ENCODE measurements around the gene KCNA5.

KCNA5 gene

DNA sequence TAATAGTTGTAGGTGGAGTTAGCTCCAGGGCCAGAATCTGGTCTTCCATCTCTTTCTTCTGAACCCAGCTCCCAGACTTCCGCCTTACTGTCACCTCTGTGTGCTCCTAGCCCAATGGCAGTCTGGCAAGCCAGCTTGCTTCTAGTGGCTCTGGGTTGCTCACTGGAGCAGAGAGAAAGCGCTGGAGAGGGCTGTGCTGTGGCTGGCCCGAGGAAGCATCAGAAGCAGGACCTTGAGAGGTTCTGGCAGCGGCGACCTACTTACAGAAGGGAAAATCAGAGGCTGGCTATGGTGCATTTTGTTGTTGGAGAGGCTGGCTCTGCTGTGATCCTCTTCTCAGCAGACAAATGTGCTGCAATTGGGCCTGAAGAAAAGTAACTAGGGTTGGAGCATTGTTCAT is 28.6 kb downstream of the KCNA5 start:
- Mint-ChIP-seq H3K4me1 (peaks cover 12% of the 10 kb centered on the region), H3K4me3 (no peak overlapping the region), H3K36me3 (ENCODE audit: low read depth) (no peaks in the 10 kb centered on the region)

DNA sequence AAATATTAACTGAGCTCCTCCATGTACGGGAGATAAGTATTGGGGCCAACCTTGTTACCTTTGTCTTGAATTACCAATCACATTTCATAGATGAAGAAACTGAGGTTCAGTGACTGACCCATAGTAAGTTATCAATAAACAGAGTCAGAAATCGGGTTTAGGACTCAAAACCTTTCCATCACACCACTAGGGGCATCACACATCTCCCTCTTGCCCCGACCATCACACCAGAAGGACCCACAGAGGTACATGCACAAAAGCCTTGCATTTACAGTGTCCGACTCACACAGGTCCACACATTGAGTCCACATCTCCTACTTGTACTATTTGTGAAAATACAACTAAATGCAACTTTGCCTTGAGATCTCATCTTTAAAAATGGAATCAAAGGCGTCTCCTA is 29.4 kb downstream of the KCNA5 start:
- Mint-ChIP-seq H3K4me1 (peaks cover 14% of the 10 kb centered on the region), H3K27ac (no peak overlapping the region), H3K27me3 (ENCODE audit: low read depth) (peaks cover 6% of the 10 kb centered on the region), H3K36me3 (ENCODE audit: low read depth) (no peaks in the 10 kb centered on the region), H3K4me3 (no peak overlapping the region), H3K9me3 (no peaks in the 10 kb centered on the region)
- TF ChIP-seq, protein P1, sequence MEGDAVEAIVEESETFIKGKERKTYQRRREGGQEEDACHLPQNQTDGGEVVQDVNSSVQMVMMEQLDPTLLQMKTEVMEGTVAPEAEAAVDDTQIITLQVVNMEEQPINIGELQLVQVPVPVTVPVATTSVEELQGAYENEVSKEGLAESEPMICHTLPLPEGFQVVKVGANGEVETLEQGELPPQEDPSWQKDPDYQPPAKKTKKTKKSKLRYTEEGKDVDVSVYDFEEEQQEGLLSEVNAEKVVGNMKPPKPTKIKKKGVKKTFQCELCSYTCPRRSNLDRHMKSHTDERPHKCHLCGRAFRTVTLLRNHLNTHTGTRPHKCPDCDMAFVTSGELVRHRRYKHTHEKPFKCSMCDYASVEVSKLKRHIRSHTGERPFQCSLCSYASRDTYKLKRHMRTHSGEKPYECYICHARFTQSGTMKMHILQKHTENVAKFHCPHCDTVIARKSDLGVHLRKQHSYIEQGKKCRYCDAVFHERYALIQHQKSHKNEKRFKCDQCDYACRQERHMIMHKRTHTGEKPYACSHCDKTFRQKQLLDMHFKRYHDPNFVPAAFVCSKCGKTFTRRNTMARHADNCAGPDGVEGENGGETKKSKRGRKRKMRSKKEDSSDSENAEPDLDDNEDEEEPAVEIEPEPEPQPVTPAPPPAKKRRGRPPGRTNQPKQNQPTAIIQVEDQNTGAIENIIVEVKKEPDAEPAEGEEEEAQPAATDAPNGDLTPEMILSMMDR (IDR thresholded peaks at IDR 0.05; ENCODE audit: unreplicated experiment in 3 of 3) = no peak

More for the DNA sequence above, 28.6 kb downstream of the KCNA5 start:
- Mint-ChIP-seq H3K27ac (no peak overlapping the region), H3K27me3 (ENCODE audit: low read depth) (peaks cover 5% of the 10 kb centered on the region), H3K9me3 (no peaks in the 10 kb centered on the region)
- TF ChIP-seq, protein P1 (IDR thresholded peaks at IDR 0.05; ENCODE audit: unreplicated experiment in 3 of 3) = no peak

DNA sequence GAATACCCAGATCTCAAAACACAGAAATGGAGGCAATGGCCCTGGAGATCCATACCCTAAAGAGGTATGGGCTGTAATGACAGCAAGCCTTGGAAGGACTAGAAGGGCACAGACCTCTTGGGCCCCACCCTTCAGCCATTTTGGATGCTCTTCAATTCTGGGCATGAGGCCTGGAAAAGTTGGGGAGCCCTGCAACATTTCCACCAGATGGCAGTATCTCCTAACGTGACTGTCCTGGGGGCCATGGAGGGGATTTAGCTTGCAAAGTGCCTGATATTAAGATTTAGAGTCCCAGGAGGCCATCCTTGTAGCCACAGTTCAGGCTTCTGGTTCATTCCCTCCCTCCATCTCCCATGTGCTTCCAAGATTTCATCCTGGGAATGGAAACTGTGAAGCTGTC is 30.2 kb downstream of the KCNA5 start:
- Mint-ChIP-seq H3K27ac (no peak overlapping the region), H3K27me3 (ENCODE audit: low read depth) (peaks cover 6% of the 10 kb centered on the region), H3K36me3 (ENCODE audit: low read depth) (no peaks in the 10 kb centered on the region), H3K4me3 (no peak overlapping the region), H3K4me1 (peaks cover 22% of the 10 kb centered on the region), H3K9me3 (no peaks in the 10 kb centered on the region)
- TF ChIP-seq, protein P1 (IDR thresholded peaks at IDR 0.05; ENCODE audit: unreplicated experiment in 3 of 3) = no peak

DNA sequence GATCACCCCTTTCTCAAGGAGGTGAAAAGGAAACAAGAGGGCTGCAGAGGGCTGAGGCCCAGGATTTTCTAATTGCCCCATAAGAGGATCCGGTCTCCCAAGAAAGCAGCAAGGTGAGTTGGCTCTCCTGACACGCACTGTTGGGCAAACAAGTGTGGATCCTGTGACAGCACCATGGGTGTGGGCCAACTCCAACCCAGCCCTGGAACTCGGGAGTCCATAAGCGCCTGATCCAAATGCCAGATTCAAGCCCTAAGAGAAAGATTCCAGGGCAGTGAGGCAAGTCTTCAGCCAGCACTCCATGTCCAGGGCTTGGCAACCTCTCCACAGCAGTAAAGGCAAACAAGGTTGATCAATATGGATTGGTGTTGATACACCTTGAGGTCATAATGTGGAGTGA is 33.1 kb downstream of the KCNA5 start:
- peaks cover 17% of the 10 kb centered on the region for H3K27me3 Mint-ChIP-seq (ENCODE audit: low read depth)
- TF ChIP-seq, protein P1 (IDR thresholded peaks at IDR 0.05; ENCODE audit: unreplicated experiment in 3 of 3) = no peak
- no peaks in the 10 kb centered on the region for H3K36me3 Mint-ChIP-seq (ENCODE audit: low read depth)
- H3K4me1 Mint-ChIP-seq = peaks cover 37% of the 10 kb centered on the region
- H3K27ac Mint-ChIP-seq = peak overlapping the region; percentile 43 to 83 (median 44)
- H3K4me3 Mint-ChIP-seq = no peak overlapping the region
- H3K9me3 Mint-ChIP-seq = no peaks in the 10 kb centered on the region

DNA sequence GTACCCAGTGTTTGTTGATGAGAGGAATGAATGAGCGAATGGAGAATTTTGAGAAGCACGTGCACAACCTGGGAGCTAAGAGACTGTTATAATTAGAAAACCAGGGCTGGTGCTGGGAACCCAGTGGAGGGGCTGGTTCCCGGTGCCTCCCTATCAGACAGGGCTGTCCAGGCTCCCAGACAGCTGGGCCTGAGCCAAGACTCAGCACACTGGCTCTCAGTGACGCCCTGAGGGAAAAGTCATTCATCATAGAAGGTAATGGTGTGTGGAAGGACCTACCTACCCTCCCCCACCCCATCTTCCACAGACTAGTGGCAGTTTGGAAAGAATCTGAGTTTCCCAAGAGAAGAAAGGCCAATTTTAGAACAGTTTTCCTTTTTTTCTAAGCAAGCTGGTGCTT is 34.7 kb downstream of the KCNA5 start:
- peaks cover 22% of the 10 kb centered on the region for H3K27me3 Mint-ChIP-seq (ENCODE audit: low read depth)

DNA sequence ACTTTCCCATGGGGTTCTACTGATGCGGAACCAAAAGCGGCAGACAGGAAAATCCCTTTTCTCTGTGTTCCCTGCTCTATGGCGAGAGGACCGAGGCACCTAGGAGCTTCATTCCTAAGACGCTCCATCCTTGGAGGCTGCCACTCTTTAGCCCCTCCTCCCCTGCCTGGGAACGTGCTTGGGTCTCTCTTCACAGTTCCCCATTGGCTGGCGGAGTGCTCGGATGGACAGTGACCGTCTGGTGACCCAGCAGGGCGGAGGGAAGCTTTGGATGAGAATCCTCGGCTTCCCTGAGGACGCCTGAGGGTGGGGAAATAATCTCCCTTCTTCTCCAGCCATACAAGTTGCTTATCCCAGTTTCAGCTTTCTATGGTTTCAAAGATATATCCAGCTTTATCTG is 37.3 kb downstream of the KCNA5 start:
- no peaks in the 10 kb centered on the region for H3K9me3 Mint-ChIP-seq
- H3K27me3 Mint-ChIP-seq (ENCODE audit: low read depth) = peaks cover 37% of the 10 kb centered on the region
- H3K4me1 Mint-ChIP-seq = peaks cover 38% of the 10 kb centered on the region
- H3K27ac Mint-ChIP-seq = peak overlapping the region; percentile 75 to 81 (median 77)
- TF ChIP-seq, protein P1 (IDR thresholded peaks at IDR 0.05; ENCODE audit: unreplicated experiment in 3 of 3) = no peak
- no peaks in the 10 kb centered on the region for H3K36me3 Mint-ChIP-seq (ENCODE audit: low read depth)
- H3K4me3 Mint-ChIP-seq = no peak overlapping the region

More for the DNA sequence above, 34.7 kb downstream of the KCNA5 start:
- no peaks in the 10 kb centered on the region for H3K9me3 Mint-ChIP-seq
- H3K27ac Mint-ChIP-seq = peak overlapping the region; percentile 43 to 71 (median 57)
- no peak overlapping the region for H3K4me3 Mint-ChIP-seq
- no peaks in the 10 kb centered on the region for H3K36me3 Mint-ChIP-seq (ENCODE audit: low read depth)
- TF ChIP-seq, protein P1 (IDR thresholded peaks at IDR 0.05; ENCODE audit: unreplicated experiment in 3 of 3) = no peak
- H3K4me1 Mint-ChIP-seq = peaks cover 37% of the 10 kb centered on the region
